Measurements from ENCODE around the gene MAGEA8. TPM values are rescaled to one million over a fixed set of nuclear protein-coding genes. Genes with fewer than 3 reads are reported as not detected.
"Not testable (repeated sequence)": the region's sequence is repeated elsewhere in the genome, so short reads cannot be mapped to it uniquely, and the experiment has no call there.

Gene MAGEA8
- polyA plus RNA-seq, 3 donors: not detected

DNA sequence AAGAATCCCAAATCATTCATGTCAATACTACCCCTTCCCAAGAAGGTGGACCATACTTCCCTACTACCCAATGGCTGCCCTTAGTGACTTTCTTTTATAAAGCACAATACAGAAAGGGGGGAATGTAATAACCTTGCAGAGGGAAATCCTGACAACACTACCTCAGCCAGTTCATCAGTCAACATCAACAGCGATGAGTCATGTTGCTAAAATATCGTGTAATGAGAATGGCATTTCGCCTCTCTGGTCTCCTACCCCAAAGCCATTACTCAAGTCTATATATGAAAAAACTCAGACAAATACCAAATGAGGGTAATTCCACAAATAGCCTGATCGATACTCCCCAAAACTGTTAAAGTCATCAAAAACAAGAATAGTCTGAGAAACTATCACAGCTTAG, 3.3 kb upstream of the MAGEA8 start:
- no peak overlapping the region for H3K27ac ChIP-seq (ENCODE audit: low read depth, low read length)
- 73 to 87% (median 81%) methylated on average over 4 of the region's 4 CpGs for WGBS, 3 donors

DNA sequence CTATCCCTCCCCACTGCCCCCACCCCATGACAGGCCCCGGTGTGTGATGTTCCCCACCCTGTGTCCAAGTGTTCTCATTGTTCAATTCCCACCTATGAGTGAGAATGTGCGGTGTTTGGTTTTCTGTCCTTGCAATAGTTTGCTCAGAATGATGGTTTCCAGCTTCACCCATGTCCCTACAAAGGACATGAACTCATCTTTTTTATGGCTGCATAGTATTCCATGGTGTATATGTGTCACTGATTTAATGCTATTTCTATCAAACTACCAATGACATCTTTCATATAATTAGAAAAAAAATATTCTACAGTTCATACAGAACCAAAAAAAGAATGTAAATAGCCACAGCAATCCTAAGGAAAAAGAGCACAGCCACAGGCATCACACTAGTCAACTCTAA, 9.8 kb downstream of the MAGEA8 start:
- WGBS, 3 donors: 76 to 85% (median 76%) methylated on average over 1 to 2 of the region's 2 CpGs

DNA sequence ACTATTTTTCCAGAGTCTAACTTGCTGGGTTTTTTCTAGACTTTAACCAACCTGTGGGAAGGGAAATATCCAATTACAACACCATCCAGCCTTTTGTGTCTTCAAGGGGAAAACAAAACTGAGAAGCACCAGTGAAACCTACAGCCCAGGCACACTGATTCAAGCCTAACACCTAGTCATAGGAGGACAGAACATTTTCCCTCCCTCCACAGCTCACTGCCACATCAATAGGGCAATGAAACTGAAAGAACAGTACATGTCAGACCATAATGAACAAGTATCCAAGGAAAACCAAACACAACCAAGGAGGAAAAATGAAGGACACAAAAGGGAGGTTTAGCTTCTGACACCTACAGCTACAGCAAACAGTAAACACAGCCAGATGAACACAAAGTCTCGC, 17.6 kb downstream of the MAGEA8 start:
- WGBS, 3 donors: 56 to 84% (median 78%) methylated on average over 1 of the region's 1 CpG
- H3K27ac ChIP-seq (ENCODE audit: low read depth, low read length): no peak overlapping the region

More for the DNA sequence above, 9.8 kb downstream of the MAGEA8 start:
- H3K27ac ChIP-seq (ENCODE audit: low read depth, low read length): not testable (repeated sequence)

DNA sequence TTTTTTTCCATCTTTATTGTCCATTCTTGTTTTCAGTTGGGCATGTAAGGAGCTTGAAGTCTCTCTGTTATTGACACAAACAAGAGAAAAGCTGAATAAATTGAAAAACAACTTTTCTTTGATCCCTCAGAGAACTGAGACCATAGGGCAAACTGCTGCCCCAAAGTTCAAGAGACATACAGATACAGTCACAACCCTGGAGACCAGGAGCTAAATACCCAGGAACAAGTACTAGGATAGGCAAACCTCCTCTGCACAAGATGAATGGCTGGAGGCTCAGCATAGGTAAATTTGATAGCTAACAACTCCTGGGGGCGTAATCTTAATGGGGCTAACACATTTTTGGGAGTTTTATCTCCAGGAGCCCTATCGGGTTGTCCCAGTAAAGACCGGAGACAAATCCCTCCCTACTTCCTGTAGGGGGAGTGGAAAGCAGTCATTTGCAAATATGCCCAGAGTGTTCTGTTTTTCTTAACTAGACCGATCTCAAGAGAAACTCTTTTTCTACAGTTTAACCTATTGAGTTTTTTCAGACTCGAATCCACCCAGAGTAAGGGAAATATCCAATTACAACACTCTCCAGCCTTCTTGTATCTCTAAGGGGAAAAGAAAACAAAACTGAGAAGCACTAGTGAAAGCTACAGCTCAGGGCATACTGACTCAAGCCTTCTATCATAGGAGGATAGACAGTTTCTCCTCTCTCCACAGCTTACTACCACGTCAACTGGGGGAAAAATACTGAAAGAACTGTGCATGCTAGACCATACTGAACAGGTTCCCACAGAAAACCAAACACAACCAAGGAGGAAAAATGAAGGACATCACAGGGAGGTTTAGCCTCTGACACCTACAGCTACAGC, 23.1 kb downstream of the MAGEA8 start:
- H3K27ac ChIP-seq (ENCODE audit: low read depth, low read length): no peak overlapping the region
- 13 to 33% (median 16%) methylated on average over 6 of the region's 6 CpGs for WGBS, 3 donors

DNA sequence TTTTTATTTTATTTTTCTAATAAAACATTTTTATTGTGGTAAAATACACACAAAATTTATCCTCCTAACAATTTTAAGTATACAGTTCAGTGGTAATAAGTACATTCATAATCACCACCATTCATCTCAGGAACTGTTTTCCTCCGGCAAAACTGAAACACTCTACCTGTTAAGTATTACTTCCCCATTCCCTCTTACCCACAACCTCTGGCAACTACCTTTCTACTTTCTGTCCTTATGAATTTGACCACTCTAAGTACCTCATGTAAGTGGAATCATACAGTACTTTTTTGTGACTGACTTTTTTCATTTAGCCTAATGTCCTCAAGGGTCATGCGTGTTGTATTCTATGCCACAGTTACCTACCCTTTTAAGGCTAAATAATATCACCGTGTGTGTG, 27.3 kb downstream of the MAGEA8 start:
- no peak overlapping the region for H3K27ac ChIP-seq (ENCODE audit: low read depth, low read length)
- WGBS, 3 donors: 92 to 97% (median 94%) methylated on average over 3 of the region's 3 CpGs

DNA sequence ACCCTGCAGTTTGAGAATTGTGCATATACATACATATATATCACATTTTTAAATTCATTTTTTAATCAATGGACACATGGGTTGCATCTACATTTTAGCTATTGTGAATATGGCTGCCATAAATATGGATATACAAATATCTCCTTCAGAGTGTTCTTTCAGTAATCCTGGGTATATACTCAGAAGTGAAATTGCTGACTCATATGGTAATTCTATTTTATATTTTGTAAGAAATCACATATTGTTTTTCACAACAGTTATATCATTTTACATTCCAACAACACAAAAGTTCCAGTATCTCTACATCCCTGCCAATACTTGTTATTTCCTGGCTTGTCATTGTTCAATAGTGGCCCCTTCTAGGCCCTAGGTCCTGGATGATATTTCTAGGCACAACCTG, 27.7 kb downstream of the MAGEA8 start:
- H3K27ac ChIP-seq (ENCODE audit: low read depth, low read length): no peak overlapping the region

DNA sequence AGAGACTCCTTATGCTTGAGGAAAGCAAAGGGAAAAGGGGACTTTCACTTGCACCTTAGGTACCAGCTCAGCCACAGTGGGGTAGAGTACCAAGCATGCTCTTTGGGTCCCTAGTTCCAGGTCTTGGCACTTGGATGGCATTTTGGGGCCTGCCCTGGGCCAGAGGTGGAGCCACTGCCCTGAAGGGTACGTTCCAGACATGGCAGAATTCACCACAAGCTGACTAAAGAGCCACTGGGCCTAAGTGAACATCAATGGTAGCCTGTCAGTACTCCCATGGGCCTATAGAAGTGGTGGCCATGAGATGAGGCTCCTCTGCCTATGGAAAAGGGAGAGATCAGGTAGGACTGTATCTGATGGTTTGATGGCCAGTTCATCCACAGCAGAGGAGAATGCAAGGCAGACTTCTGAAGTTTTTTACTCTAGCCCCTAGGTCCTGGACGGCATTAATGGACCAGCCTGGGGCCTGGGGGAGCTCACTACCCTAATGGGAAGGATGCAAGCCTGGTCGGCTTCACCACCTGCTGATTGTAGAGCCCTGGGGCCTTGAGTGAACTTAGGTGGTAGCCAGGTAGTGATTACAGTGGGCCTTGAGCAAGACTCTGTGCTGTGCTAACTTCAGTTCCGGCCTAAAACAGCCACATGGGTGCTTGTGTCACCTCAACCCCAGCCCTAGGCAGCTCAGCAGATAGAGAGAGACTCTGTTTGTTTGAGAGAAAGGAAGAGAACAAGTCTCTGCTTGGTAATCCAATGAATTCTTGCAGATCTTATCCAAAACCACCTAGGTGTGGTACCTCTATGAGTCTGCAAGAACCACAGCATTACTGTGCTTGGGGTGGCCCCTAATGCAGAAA, 28.6 kb downstream of the MAGEA8 start:
- 80 to 100% (median 91%) methylated on average over 4 of the region's 4 CpGs for WGBS, 3 donors
- no peak overlapping the region for H3K27ac ChIP-seq (ENCODE audit: low read depth, low read length)

DNA sequence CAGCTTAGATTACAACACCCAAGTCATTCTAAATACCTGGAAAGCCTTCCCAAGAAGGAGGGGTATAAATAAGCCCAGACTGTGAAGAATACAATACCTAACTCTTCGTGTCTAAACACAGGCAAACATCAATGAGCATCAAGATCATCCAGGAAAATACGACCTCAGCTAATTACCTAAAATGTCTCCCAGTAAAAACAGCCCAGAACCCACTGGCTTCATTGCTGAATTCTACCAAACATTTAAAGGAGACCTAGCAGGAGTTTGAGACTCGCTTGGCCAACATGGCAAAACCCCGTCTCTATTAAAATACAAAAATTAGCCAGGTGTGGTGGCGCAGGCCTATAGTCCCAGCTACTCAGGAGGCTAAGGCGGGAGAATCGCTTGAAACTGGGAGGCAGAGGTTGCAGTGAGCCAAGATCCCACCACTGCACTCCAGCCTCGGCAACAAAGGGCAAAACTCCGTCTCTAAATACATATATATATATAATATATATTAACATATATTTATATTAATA, 29.3 kb downstream of the MAGEA8 start:
- no peak overlapping the region for H3K27ac ChIP-seq (ENCODE audit: low read depth, low read length)
- 93 to 96% (median 96%) methylated on average over 9 of the region's 9 CpGs for WGBS, 3 donors

DNA sequence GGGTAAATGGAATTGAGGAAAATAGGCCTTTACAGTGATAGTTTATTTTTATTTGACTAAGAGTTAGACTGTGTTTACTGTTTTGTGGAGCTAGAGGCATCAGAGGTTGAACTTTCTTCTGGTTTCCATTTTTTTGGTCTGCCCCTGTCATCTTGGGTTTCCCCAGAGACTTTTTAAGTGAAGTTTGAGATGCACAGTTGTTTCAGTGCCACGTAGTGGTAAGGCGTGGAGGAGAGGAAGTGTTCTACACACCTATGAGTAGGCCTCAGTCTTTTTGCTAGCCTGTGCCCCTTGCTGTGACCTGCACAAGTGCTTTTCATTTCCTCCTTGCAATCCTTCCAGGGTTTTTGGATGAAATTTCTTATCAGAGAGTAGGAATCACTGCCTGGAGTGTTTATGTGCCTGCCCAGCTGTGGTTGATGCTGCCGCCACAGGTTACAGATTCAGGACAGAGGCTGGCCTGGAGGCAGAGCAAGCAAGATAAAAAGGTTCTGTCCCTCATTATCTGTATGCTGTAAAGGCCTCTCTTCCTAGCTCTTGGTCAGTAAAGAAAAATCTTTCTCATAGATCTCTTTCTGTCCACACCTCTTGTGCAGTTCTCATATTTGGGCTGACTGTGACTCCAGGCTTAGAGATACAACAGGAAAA, 35.9 kb downstream of the MAGEA8 start:
- 68 to 87% (median 85%) methylated on average over 3 of the region's 3 CpGs for WGBS, 3 donors
- no peak overlapping the region for H3K27ac ChIP-seq (ENCODE audit: low read depth, low read length)

DNA sequence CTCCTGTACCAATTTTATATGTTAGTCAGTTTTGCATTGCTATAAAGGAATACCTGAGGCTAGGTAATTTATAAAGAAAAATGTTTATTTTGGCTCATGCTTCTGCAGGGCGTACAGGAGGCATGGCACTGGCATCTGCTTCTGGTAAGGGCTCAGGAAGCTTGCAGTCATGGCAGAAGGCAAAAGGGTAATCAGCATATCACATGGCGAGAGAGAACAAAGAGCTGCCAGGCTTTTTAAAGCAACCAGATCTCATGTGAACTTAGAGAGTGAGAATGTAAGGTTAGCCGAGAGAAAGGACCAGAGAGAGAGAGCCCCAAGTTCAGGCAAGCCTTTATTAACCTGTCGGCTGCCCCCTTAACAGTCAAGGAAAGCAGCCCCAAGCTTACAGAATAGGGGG, 42.9 kb downstream of the MAGEA8 start:
- no CpG with 5 or more reads among the region's 4 CpGs for WGBS, 3 donors
- H3K27ac ChIP-seq (ENCODE audit: low read depth, low read length): not testable (repeated sequence)

DNA sequence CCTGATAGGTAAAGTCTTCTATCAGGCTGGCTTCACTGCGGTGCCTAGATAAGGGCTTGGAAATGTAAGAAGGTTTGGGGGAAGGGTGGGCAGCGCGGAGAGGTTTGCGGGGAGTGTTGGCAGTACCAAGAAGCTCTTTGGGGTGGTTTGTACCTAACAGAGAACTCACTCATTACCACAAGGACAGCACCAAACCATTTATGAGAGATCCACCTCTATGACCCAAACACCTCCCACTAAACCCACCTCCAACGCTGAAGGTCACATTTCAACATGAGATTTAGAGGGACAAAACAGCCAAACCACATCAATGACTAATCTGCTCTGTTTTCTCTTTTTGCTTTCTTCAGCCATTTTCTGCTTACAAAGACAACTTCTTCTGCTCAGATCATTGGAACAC, 43.5 kb downstream of the MAGEA8 start:
- H3K27ac ChIP-seq (ENCODE audit: low read depth, low read length): not testable (repeated sequence)
- WGBS, 3 donors: no CpG with 5 or more reads among the region's 5 CpGs

DNA sequence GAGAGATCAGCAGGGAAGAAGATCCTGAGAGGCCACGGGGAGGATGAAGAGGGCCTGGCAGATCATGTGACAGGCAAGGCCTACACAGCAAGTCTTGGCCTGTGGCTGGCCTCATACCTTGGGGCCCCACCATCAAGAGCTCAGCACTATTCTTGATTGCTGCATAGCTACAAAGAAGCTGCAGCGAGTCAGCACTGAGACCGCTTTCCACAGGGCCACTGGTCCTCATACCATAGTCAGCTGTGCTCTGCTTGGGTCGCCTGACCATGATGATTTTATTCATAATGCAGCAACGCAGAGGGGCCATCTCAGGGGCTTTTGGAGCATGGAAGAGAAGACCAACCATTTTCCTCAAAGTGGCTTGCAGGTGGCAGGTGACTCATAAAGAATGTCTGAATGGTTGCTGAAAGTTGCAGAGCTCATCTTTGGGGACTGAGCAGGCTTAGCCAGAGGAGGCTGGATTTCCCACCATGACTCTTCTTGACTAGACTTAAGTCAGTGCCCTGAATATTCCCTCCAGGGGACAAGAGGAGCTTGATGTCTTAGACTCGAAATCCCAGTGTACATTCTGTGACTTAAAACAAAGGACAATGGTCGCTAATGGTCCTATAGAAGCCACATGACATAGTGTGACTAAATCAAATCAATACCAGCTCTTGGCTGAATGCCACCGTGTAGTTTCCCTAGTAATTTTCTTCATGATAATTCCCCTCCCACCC, 46.4 kb downstream of the MAGEA8 start:
- H3K27ac ChIP-seq (ENCODE audit: low read depth, low read length): not testable (repeated sequence)
- WGBS, 3 donors: 72 to 92% methylated on average over 1 of the region's 8 CpGs; no CpG with 5 or more reads in 1 of the 3 donors

DNA sequence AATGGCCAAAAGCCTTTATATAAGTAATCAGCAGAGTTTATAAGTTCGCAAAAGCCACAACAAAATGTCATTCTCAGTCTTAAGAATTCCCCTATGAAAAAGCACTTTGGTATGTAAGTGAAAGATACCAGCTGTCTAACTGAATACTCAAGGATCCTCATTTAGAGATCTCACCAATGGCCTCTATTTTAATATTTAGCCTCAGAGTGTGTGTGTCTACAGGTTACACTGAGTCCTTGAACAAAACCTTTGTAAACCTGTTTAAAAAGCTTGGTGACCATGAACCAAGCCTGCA, 46.9 kb downstream of the MAGEA8 start:
- not testable (repeated sequence) for H3K27ac ChIP-seq (ENCODE audit: low read depth, low read length)
- WGBS, 3 donors: no CpG with 5 or more reads among the region's 1 CpG

DNA sequence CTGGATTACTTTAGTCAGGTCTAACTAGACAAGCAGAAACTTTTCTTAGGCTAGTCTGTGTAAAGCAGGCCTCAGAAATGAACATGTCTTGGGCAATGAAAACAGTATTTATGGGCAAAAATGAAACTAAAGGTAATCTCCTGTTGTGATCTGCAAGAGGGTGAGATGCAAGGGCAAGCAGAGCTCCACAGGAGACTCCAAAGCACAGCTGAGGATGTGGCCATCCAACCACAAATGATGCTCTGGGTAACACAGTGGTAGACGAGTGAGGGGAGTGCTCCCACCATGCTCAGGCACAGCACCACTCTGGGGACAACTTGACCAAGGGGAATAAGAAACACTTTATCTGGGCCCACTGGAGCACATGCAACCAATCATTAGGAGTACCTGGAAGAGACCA, 47.7 kb downstream of the MAGEA8 start:
- 88 to 100% methylated on average over 1 of the region's 1 CpG; no CpG with 5 or more reads in 1 of the 3 donors for WGBS, 3 donors
- H3K27ac ChIP-seq (ENCODE audit: low read depth, low read length): not testable (repeated sequence)

DNA sequence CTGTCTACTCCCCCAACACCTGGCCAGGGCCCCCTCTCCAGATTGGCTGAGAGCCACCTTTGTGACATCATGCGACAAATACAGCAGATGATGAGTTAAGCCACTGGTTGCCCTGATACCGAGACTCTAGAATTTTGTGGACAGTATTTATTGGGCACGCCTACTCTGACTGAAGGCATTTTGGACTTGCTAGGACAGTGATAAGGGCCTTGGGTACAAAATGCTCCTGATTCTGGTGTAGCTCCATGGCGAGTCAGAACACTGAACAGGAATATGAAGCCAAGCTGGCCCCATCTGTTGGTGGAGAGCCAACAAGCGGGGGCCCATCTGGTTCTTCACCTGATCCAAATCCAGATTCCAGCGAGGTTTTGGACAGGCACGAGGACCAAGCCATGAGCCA, 48.4 kb downstream of the MAGEA8 start, which contains the start of gene HSFX4:
TSS of gene HSFX4 (plus strand) at position 174 of the 400 bp plus-strand sequence. CDS start at position 246, 72 bp downstream.
- not testable (repeated sequence) for H3K27ac ChIP-seq (ENCODE audit: low read depth, low read length)
- 88 to 94% methylated on average over 2 of the region's 7 CpGs; no CpG with 5 or more reads in 1 of the 3 donors for WGBS, 3 donors

DNA sequence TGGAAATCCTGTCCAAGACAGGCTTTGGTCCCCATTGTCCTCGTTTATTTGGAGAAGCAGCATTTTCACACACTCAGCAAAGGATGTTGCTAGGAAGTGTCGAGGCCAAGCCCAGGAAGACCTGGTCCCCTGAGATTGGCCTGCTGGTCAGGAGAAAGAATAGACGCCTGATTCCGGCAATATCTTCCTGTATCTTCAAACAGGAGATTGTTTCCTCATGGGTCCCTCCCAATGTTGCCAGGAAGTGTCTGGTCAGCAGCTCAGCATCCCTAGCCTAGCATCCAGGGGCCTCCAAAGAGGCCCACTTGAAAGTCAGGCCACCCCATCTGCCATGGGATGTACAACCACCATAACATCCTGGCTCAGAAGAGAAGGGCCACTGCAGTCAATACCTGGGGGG, 50.4 kb downstream of the MAGEA8 start:
- 41 to 81% (median 78%) methylated on average over 1 to 2 of the region's 4 CpGs for WGBS, 3 donors
- not testable (repeated sequence) for H3K27ac ChIP-seq (ENCODE audit: low read depth, low read length)

DNA sequence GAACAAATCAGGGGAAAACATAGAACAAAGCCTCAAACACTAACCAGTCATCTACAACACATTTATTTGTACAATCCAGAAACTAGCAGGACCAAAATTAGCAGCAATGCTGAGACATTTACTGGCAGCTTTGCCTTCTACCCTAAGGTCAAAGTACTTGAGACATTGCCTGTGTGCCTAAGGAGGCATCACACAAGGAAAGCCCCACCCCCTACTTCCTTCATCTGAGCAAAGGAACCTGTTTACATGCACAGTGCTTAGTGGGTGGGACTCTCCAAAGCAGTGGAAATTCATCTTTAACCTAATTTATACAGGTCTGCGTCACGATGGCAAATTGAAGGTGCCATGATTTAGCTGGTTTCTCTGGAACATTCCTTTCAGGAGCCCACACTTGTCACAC, 51.2 kb downstream of the MAGEA8 start:
- not testable (repeated sequence) for H3K27ac ChIP-seq (ENCODE audit: low read depth, low read length)

DNA sequence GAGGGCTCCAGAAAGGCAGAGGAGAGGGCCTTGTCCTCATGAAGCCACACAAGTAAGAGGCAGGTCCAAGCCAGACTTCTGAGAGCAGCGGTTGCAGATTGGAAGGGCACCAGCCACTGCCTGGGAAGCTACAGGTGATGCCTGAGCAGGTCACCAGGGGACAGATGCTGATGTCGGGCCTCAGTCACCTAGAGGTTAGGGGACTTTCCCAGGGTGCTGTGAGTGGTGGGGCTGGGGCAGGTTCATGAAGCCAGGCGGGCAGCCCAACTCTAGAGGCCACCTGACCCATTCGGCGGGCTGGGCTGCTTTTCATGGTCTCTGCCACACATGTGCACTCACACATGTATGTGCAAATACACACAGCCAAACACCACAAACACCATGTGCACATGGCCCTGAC, 52.0 kb downstream of the MAGEA8 start:
- not testable (repeated sequence) for H3K27ac ChIP-seq (ENCODE audit: low read depth, low read length)
- WGBS, 3 donors: 90 to 100% methylated on average over 1 of the region's 5 CpGs; no CpG with 5 or more reads in 1 of the 3 donors

More for the DNA sequence above, 51.2 kb downstream of the MAGEA8 start:
- 80 to 100% (median 86%) methylated on average over 2 of the region's 2 CpGs for WGBS, 3 donors
